ENCODE measurements around the gene FOXR1.

GRCh38 chr11:118939404-118939915 lies 32.1 kb upstream of the FOXR1 start:
- TF ChIP-seq POLR2A (IDR thresholded peaks at IDR 0.05; ENCODE audit: low read length): no peak
- TF ChIP-seq GATA1 (IDR thresholded peaks at IDR 0.05; ENCODE audit: low read depth, low read length): no peak

All from erythroblast (primary cell).